Left ventricle myocardium superior (tissue), 1 donor: ENCODE results near the gene HECW1. TPM values are rescaled to one million over a fixed set of nuclear protein-coding genes. Genes with fewer than 3 reads are reported as not detected.

Source experiments
- ATAC-seq: fragments of 200-7000 bp; cut with Tn5 transposase; one replicate; pipeline ENCODE4 v1.9.1; 2020; ENCODE audit warnings: mild to moderate bottlenecking, moderate library complexity
- DNase-seq: peaks from one replicate; pipeline ENCODE4 v3.0.0-alpha.2; 2020
- intact Hi-C: fragments of 100-400 bp; cut with micrococcal nuclease; formaldehyde crosslinking; loops from one replicate; pipeline ENCODE4 v1.11.0; 2022
- total RNA-seq: library from RNA; stranded (reverse); fragmentation: NEBNext Ultra II Directional; extraction: Animal tissue kit (Norgen Biotek cat#: 25700); gene quantifications from one replicate; pipeline ENCODE4 v1.2.1, GENCODE V29; 2021
- donor health status: DM: no; HTN: yes; CAD: no; lungs with severe emphysema.

The HECW1 gene
- total RNA-seq, 1 donor from 2014 or later = not detected

GRCh38 chr7:43535810-43536585 is 423.6 kb downstream of the HECW1 start:
- DNase-seq (no peak), ATAC-seq (peak; percentile 20)
- intact Hi-C loops = no loop called here

GRCh38 chr7:43536773-43537172 is 424.3 kb downstream of the HECW1 start:
- intact Hi-C loops = no loop called here
- DNase-seq = no peak

DNA sequence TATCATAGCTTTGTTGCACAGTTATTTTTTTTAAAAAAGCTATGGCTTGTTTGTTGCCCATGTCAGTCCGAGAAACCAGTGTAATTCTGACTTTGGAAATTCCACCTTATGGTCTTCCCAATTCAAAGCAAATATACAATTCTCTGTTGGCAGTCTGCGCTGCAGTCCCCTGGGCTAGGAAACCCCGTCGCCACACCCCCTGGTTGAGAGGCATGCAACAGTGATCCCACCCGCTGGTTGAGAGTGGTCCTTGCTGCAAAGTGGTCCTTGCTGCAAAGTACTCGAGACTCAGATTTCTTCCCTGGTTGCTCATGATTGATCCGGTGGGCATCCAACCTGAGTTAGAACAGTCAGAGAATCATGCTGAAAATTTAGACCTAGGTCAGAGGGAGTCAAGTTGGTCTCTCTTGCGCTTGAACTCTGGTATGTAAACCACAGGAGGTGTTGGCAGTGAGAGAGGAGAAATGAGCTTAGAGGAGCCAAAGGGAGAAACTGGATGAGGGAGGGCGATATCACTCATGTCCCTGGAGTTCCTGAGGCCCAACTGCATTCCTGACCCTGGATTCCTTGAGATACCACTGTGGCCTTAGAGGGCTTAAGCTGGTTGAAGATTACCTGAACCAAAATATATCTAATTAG is 425.4 kb downstream of the HECW1 start:
- intact Hi-C loops = no loop called here
- ATAC-seq = peak; percentile 50
- DNase-seq = no peak

More at GRCh38 chr7:43536773-43537172, 424.3 kb downstream of the HECW1 start:
- no peak for ATAC-seq

DNA sequence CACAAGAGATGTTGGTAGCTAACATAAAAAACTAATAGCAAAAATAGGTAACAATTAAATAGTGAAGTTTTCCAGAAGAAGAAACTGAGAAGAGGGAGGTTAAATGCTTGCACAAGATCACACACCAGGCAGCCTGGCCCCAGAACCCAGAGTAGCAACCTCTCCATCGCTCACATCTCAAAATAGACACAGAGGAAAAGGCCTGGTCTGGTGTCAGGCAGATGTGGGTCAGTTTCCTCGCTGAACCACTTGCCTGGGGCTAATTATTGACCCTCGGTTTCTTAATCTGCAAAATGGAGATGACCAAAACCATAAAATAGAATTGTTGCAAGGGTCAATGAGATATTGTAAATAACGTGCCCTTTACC is 425.9 kb downstream of the HECW1 start:
- no peak for DNase-seq
- intact Hi-C loops = no loop called here
- peak; percentile 71 for ATAC-seq

- no peak for ATAC-seq
- no peak for DNase-seq
- intact Hi-C loops = no loop called here
These were observed 428.0 kb downstream of the HECW1 start for GRCh38 chr7:43540471-43540870.

- ATAC-seq (no peak), DNase-seq (no peak)
- intact Hi-C loops = no loop called here
These were observed 430.3 kb downstream of the HECW1 start for GRCh38 chr7:43542716-43543115.

GRCh38 chr7:43546231-43546630 is 433.8 kb downstream of the HECW1 start:
- ATAC-seq (no peak), DNase-seq (no peak)
- intact Hi-C loops = no loop called here

DNA sequence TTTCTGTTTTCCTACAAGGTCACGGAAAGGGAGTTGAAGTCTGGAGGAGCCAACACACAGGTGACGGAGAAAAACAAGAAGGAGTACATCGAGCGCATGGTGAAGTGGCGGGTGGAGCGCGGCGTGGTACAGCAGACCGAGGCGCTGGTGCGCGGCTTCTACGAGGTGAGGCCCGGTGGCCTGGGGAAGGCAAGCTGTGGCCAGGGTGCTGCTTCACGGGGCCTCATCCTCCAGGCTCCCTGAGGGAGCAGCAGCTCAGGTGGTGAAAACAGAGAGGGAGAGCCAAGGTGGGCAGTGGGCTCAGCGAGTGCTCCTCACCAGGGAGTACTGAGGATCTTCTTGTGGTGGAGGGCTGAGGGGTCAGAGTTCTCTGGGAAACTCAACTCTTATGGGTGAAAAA is 438.0 kb downstream of the HECW1 start:
- ATAC-seq (no peak), DNase-seq (no peak)
- intact Hi-C loops = no loop called here

GRCh38 chr7:43552122-43552521 is 439.7 kb downstream of the HECW1 start:
- intact Hi-C loops = no loop called here
- no peak for ATAC-seq
- no peak for DNase-seq

- intact Hi-C loops = no loop called here
- peak; percentile 96 for ATAC-seq
- DNase-seq = peak; percentile 44
These were observed 441.6 kb downstream of the HECW1 start for GRCh38 chr7:43553999-43554398.

DNA sequence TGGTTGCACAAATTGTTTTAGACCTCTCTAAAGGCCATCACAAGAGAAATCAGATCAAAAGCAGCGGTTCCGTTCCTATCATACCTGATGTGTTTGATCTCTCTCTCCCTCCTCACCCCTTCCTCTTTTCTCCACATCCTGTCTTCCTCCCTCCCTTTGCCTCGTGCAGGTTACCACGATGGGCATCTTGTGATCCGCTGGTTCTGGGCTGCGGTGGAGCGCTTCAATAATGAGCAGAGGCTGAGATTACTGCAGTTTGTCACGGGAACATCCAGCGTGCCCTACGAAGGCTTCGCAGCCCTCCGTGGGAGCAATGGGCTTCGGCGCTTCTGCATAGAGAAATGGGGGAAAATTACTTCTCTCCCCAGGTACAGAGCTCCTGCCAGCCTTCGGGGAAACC is 442.0 kb downstream of the HECW1 start:
- DNase-seq (no peak), ATAC-seq (peak; percentile 20)
- intact Hi-C loops = no loop called here

GRCh38 chr7:43557831-43558495 is 445.5 kb downstream of the HECW1 start:
- no peak for DNase-seq
- intact Hi-C loops = no loop called here
- ATAC-seq = no peak

- ATAC-seq = no peak
- intact Hi-C loops = no loop called here
- no peak for DNase-seq
These were observed 446.9 kb downstream of the HECW1 start for GRCh38 chr7:43559171-43559945.

GRCh38 chr7:43559946-43560335 is 447.5 kb downstream of the HECW1 start:
- no peak for ATAC-seq

DNA sequence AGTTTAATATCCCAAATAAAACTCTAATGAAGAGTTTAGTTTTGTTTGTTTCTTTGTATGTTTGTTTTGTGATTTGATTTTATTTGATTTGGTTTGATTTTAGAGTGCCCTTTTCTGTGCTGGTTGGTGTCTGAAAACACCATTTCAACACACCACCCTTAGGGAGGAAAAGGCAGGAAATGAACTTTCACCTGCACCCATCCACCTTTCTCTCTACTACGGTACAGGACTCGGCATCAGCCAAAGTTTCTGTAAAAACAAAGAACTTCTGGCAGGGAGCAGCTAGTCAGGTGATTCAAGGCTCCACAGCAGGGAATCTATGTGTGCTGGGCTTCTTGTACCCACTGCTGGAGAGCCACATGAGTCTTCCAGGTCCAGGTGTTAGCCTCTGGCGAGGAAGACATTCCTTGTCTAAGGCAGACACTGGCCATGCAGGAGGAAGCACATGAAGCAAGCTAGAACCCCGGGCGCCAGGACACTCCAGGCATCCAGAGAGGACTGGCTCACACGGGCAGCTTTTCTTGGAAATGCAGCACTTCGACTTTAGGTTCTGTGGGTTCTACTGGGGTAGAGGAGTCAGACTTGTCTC is 448.4 kb downstream of the HECW1 start:
- DNase-seq (no peak), ATAC-seq (no peak)
- intact Hi-C loops = no loop called here

More at GRCh38 chr7:43559946-43560335, 447.5 kb downstream of the HECW1 start:
- no peak for DNase-seq
- intact Hi-C loops = no loop called here

DNA sequence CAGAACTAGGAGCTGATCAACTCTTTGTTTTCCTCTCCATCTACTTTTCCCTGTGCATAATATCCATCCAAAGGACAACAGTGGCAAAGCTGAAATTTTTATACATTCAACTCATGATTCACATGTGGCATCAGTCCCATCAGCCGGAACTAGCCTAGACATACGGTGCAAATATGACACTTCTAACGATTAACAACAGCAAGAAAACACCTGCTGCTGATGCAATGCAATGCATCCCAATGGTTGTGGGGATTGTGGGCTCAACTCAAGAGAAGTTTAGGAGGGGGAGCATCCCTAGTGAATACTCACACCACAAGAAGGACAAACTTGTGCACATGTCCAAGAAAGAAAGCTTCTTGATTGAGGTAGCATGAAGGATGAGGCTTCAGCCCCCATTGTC is 449.9 kb downstream of the HECW1 start:
- ATAC-seq = no peak
- intact Hi-C loops = no loop called here

DNA sequence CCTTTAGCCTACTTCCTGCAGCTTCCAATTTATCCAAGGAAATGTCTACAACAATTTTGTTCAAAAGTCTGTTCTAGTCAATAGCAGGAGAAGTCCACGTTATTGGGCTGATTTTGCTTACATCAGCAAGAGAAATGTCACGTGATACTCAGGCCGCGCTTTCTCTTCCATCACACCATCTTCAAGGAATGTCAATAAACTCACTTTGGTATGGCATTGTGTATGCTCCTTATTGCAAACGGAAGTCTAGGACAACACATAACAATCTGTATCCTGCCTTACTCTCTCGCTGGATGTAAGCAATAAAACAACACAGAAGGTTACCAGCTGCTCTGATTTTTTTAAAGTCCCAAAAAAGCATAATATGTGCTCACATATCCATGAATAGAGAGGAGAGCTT is 453.3 kb downstream of the HECW1 start:
- intact Hi-C loops = no loop called here
- no peak for ATAC-seq
- DNase-seq = no peak

More for the DNA sequence above, 449.9 kb downstream of the HECW1 start:
- DNase-seq = no peak

DNA sequence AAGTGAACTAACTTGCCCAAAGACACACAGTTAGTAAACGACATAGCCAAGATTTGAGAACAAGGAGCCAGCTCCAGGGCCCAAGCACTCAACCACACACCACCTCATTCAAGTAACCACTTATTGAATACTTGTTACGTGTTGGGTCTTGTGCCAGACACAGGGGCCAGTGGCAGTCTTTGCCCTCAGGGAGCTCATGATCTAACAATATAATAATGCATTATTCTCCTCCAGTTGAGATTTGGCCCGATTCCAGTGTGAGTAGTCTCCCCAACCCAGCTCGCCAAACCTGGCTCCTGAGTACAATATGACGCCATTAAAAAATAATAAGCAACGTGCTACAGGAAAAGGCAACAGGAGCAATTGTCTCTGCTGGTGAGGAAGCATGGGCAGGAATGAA is 456.1 kb downstream of the HECW1 start:
- intact Hi-C loops = no loop called here
- DNase-seq (no peak), ATAC-seq (no peak)

GRCh38 chr7:43569424-43569823 is 457.0 kb downstream of the HECW1 start:
- DNase-seq (no peak), ATAC-seq (no peak)
- intact Hi-C loops = no loop called here
